Measurements from ENCODE around the gene CIC. TPM values are rescaled to one million over a fixed set of nuclear protein-coding genes. Genes with fewer than 3 reads are reported as not detected.
A peak's percentile ranks its signal among the peaks of the same experiment; 100 is the strongest.

The CIC gene
- total and polyA plus RNA-seq, 2 donors from 2014 or later, result 18.8 to 90.9 TPM

- H3K9ac ChIP-seq (ENCODE audit: low read length in 3 of 3), result peak overlapping the region in 1 of 3 donors; percentile 38
- H3K9me3 ChIP-seq (ENCODE audit: control insufficient read depth in 2 of 3, insufficient read depth in 1 of 3, low read length in 3 of 3), result no peaks in the 10 kb centered on the region
- FAIRE-seq, result no peak
- DNase-seq, result peak in 1 of 5 donors; percentile 40
- H3K27me3 ChIP-seq (ENCODE audit: control insufficient read depth, insufficient read depth, low read length), result no peaks in the 10 kb centered on the region
- H3K36me3 ChIP-seq (ENCODE audit: control insufficient read depth in 2 of 3, insufficient read depth in 3 of 3, low read length in 3 of 3), result peaks cover 0 to 17% (median 6%) of the 10 kb centered on the region in 3 donors
- intact Hi-C loops (cut with DNase I), result no loop called here
- TF ChIP-seq CTCF (IDR thresholded peaks at IDR 0.05; ENCODE audit: borderline replicate concordance, extremely low read depth, insufficient read depth), result no peak
- peaks cover 3 to 25% (median 12%) of the 10 kb centered on the region in 3 donors for H3K4me1 ChIP-seq (ENCODE audit: control insufficient read depth in 2 of 3, insufficient read depth in 2 of 3, low read depth in 1 of 3, low read length in 3 of 3)
- peak overlapping the region; percentile 91 to 95 for H3K27ac ChIP-seq (ENCODE audit: low read depth in 2 of 2, low read length in 2 of 2)
- H3K4me3 ChIP-seq (ENCODE audit: low read length in 3 of 3), result peak overlapping the region in 2 of 3 donors; percentile 3 to 91
These were observed 2.0 kb downstream of the CIC start for GRCh38 chr19:42271045-42271419.

DNA sequence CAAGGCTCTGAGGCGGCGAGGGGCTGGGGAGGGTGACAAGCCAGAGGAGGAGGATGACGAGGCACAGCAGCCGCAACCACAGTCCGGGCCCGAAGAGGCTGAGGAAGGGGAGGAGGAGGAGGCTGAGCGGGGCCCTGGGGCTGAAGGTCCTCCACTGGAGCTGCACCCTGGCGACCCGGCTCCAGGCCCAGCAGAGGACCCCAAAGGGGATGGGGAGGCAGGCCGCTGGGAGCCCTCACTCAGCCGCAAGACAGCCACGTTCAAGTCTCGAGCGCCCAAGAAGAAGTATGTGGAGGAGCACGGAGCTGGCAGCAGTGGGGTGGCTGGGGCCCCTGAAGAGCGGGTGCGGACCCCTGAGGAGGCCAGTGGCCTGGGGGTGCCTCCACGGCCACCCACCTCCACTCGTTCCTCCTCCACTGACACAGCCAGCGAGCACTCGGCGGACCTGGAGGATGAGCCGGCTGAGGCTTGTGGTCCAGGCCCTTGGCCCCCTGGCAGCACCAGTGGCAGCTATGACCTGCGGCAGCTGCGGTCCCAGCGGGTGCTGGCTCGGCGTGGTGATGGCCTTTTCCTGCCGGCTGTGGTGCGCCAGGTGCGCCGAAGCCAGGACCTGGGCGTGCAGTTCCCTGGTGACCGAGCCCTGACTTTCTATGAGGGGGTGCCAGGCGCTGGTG is 2.9 kb downstream of the CIC start:
- no peaks in the 10 kb centered on the region for H3K9me3 ChIP-seq (ENCODE audit: control insufficient read depth in 2 of 3, insufficient read depth in 1 of 3, low read length in 3 of 3)
- FAIRE-seq (no peak), DNase-seq (peak in 2 of 5 donors; percentile 54 to 73)
- H3K9ac ChIP-seq (ENCODE audit: low read length in 3 of 3), result no peak overlapping the region
- H3K4me1 ChIP-seq (ENCODE audit: control insufficient read depth in 2 of 3, insufficient read depth in 2 of 3, low read depth in 1 of 3, low read length in 3 of 3), result peaks cover 3 to 25% (median 12%) of the 10 kb centered on the region in 3 donors
- H3K27ac ChIP-seq (ENCODE audit: low read depth in 2 of 2, low read length in 2 of 2), result no peak overlapping the region
- peaks cover 0 to 17% (median 6%) of the 10 kb centered on the region in 3 donors for H3K36me3 ChIP-seq (ENCODE audit: control insufficient read depth in 2 of 3, insufficient read depth in 3 of 3, low read length in 3 of 3)
- TF ChIP-seq CTCF (IDR thresholded peaks at IDR 0.05; ENCODE audit: borderline replicate concordance, extremely low read depth, insufficient read depth), result no peak
- no peak overlapping the region for H3K4me3 ChIP-seq (ENCODE audit: low read length in 3 of 3)
- intact Hi-C loops (cut with DNase I), result no loop called here
- H3K27me3 ChIP-seq (ENCODE audit: control insufficient read depth, insufficient read depth, low read length), result no peaks in the 10 kb centered on the region

DNA sequence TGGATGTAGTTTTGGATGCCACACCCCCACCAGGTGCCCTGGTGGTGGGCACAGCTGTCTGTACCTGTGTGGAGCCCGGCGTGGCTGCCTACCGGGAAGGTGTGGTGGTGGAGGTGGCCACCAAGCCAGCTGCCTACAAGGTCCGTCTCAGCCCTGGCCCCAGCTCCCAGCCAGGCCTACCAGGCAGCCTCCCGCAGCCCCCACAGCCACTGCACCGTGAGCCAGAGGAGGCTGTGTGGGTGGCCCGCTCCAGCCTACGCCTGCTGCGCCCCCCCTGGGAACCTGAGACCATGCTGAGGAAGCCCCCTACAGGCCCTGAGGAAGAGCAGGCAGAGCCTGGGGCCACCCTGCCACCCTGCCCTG is 3.5 kb downstream of the CIC start:
- Histone ChIP-seq H3K9ac (ENCODE audit: low read length in 3 of 3) (no peak overlapping the region), H3K4me1 (ENCODE audit: control insufficient read depth in 2 of 3, insufficient read depth in 2 of 3, low read depth in 1 of 3, low read length in 3 of 3) (peaks cover 3 to 26% (median 14%) of the 10 kb centered on the region in 3 donors), H3K4me3 (ENCODE audit: low read length in 3 of 3) (no peak overlapping the region), H3K27ac (ENCODE audit: low read depth in 2 of 2, low read length in 2 of 2) (no peak overlapping the region), H3K36me3 (ENCODE audit: control insufficient read depth in 2 of 3, insufficient read depth in 3 of 3, low read length in 3 of 3) (peaks cover 0 to 17% (median 6%) of the 10 kb centered on the region in 3 donors), H3K27me3 (ENCODE audit: control insufficient read depth, insufficient read depth, low read length) (no peaks in the 10 kb centered on the region), H3K9me3 (ENCODE audit: control insufficient read depth in 2 of 3, insufficient read depth in 1 of 3, low read length in 3 of 3) (no peaks in the 10 kb centered on the region)
- FAIRE-seq, result no peak
- intact Hi-C loops (cut with DNase I), result no loop called here
- peak in 2 of 5 donors; percentile 53 to 81 for DNase-seq
- no peak for TF ChIP-seq CTCF (IDR thresholded peaks at IDR 0.05; ENCODE audit: borderline replicate concordance, extremely low read depth, insufficient read depth)

Measured in kidney (tissue), 14 donors.